Stimulated activated CD4-positive, alpha-beta T cell treated with anti-CD3 and anti-CD28 coated beads, Interleukin-12 subunit alpha, Interleukin-12 subunit beta, amount 100 ng/mL, for 48 hours (primary cell): ENCODE results near the gene L2HGDH.
A peak's percentile ranks its signal among the peaks of the same experiment; 100 is the strongest.

ENCODE experiments used
- DNase-seq, 3 donors: peaks; one replicate each; pipeline ENCODE4 v3.0.0-alpha.2; 2020; ENCODE audit warnings: low read depth in 2 of 3, low spot score in 1 of 3

L2HGDH gene

DNA sequence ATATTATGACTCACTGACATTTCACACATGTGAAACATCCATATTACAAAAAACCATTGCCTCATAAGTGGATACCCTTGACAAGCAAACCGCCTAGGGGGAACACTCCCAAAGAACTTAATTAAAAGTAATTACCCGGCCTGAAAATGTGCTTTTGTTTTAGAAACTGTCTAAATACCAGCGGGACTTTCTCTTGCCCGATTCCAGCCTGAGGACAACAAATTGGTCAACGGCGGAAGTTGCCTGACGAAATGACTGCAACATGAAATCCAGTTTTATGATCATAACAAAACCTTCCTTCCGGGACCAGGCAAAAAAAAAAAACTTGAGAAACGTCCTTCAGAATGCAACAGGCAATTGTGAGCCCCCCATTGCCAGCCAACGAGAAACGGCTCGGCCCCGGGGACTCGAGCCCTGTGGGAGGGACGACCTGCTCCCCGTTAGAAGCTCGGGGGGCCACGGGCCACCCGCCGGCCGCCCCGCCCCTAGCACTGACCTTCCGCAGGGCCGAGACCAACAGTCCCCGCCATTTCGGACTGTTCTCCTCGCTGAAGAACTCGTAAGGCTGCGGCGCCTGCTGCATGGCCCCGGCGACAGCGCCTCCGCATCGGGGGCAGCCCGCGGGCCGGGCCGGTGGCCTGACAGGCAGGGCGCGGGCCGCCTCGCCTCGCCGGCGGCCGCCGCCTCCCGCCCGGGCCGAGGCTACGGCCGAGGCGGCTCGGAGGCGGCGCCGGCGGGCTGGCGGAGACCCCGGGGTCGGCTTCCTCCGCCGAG lies 81.1 kb downstream of the L2HGDH start:
- DNase-seq = peak in 2 of 3 donors; percentile 5 to 43

DNA sequence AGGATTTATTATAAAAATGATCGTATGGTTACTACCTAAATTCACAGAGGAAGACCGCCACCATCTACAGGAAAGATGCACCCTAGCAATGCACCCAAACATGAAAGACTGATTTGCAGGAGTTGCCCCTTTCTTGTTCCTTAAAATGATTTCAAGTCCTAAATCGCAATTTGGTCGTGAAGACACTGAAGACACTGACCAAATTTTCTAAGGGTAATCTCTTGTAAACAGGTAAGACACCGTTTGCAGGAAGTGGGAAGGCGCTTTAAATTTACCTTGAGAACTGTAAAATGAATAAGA lies 81.7 kb downstream of the L2HGDH start:
- DNase-seq = no peak

GRCh38 chr14:50229681-50230080 lies 82.3 kb downstream of the L2HGDH start:
- DNase-seq = no peak

GRCh38 chr14:50228313-50228712 lies 83.7 kb downstream of the L2HGDH start:
- DNase-seq = no peak

- DNase-seq = no peak
Measured at GRCh38 chr14:50225974-50226297, 86.1 kb downstream of the L2HGDH start.

GRCh38 chr14:50225067-50225973 lies 86.7 kb downstream of the L2HGDH start:
- no peak for DNase-seq

- DNase-seq = no peak
Measured at GRCh38 chr14:50222055-50222613, 89.9 kb downstream of the L2HGDH start.

DNA sequence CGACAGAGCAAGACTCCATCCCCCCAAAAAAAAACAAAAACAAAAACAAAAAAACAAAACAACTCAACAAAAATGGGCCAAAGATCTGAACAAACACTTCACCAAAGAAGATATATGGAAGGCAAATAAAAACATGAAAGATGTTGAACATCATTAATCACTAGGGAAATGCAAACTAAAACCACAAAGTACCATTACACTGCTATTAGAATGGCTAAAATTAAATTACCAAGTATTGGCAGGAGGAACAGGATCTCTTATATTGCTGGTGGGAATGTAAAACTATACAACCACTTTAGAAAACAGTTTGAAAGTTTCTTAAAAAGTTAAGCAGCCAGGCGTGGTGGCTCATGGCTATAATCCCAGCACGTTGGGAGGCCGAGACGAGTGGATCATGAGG lies 93.5 kb downstream of the L2HGDH start:
- DNase-seq = no peak

DNA sequence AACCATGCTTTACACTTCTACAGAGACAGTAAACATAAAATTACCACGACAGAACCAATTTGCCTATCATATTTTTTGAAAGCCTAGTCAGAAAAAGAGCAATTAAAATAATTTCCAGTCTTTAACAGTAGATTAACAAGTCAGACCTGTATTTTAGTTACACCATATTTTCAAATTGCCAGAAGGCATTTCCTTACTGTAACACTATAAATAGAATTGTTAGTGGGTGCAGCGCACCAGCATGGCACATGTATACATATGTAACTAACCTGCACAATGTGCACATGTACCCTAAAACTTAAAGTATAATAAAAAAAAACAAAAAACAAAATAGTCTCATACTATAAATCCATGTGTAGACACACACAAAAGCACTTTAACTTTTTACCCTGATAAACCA lies 96.6 kb downstream of the L2HGDH start:
- no peak for DNase-seq

- DNase-seq = no peak
Measured at GRCh38 chr14:50213795-50214194, 98.2 kb downstream of the L2HGDH start.

DNA sequence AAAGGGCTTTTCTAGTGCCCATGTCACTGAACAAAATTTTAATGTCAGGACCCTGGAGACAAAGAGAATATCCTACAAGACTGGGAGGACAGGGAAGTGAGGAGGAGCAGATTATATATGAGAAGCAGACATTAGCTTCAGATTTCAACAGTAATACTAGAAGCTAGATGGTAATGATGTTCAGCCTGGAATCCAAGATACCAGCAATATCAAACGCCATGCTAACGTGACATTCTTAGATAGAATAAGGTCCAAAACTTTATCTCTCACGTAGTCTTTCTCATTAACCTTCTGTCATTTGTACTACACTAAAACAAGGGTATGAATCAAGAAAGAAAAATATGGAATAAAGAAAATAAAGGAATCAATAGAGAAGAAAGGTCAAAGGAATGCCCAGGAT lies 99.3 kb downstream of the L2HGDH start:
- DNase-seq = no peak

DNA sequence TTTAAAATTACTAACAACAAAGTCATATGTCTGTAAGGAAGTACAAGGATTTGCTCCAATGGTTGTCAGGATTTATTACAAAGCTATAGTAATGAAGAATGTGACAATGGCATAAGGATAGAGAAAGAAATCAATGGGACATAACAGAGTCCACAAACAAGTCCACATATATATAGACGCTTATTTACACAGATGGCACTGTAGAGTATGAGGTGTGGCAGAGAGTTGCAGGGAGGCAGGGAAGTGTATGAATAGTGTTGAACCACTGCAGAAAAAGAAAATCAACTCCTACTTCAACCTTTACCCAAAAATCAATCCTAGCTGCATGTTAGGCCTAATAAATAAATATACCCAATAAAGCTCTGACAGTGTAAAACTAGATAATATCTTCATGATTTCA lies 102.0 kb downstream of the L2HGDH start:
- DNase-seq = no peak

DNA sequence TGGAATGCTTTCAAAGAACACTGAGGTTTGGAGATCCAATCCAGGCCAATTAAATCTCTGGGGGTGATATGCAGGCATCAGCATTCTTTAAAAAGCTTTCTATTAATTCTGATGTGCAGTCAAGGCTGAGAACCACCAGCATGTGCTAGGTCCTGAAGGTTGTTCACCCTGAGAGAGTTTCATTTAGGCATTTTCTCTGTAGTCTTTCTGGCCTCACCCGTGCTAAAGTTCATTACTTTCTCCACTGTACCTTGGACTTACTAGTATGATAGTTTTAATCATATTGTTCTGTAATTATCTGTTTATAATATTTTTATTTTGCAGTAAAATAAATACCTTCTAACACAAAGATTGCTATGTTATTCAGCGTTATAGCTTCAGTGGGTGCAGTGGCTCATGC lies 113.5 kb downstream of the L2HGDH start:
- DNase-seq = no peak

- DNase-seq = no peak
Measured at GRCh38 chr14:50191499-50191898, 120.5 kb downstream of the L2HGDH start.
